Uterus (tissue), 2 donors: Measurements from ENCODE around the gene ISG15.
"Not testable (repeated sequence)": the region's sequence is repeated elsewhere in the genome, so short reads cannot be mapped to it uniquely, and the experiment has no call there.

Source experiments
- CTCF ChIP-seq, 4 experiments: fragments of 200-600 bp in 2 of 4; fragments of 450-650 bp in 2 of 4; sonication (generic) in 2 of 4; IDR thresholded peaks; one replicate each; pipeline ENCODE4 v1.5.1; 2016 to 2019; ENCODE audit warnings: antibody characterized with exemption in 4 of 4, mild to moderate bottlenecking in 2 of 4, moderate library complexity in 1 of 4
- POLR2A ChIP-seq, 2 donors: fragments of 450-650 bp; IDR thresholded peaks; one replicate each; pipeline ENCODE4 v1.6.1; 2016; ENCODE audit warnings: antibody characterized with exemption in 2 of 2, mild to moderate bottlenecking in 1 of 2, moderate library complexity in 1 of 2

- TF ChIP-seq CTCF, POLR2A (IDR thresholded peaks at IDR 0.05): not testable (repeated sequence)
Measured at GRCh38 chr1:1057769-1058087, 44.4 kb downstream of the ISG15 start.
